Measurements from ENCODE around the gene CLP1.
A peak's percentile ranks its signal among the peaks of the same experiment; 100 is the strongest.

CLP1 gene

DNA sequence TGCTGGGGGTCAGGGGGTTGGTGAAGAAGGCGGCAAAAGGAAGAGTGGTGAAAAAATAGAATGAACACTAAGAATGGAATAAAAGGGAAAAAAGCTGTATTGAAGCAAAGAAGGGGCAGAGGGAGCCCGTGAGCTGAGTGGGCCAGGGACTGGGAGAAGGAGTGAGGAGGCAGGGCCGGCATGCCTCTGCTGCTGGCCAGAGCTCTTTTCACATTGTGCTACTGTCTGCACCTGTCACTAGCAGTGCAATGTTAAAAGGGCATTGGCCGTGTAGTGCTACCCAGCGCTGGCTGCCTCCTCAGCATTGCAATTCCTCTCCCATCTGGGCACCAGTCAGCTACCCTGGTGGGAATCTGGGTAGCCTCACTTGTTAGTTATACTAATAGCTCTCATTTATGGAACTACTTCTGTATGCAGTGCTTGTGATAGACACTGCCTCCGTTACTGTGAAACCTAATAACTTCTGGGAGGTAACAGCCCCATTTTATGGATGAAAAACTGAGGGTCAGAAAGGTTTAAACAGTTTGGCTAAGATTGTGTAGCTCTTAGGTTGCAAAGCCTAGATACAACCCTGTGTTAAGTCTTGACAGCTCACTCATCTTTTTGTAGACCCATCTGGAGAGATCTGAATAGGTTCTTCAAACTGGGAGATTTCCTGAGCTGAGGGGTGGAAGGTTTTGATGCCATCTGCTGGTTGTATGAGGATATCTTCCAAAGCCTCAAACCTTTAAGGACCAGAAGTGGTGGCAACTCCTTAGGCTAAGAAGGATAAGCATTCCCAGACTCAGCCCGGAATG lies 16.4 kb upstream of the CLP1 start:
- Histone ChIP-seq H3K27me3 (peaks cover 91% of the 10 kb centered on the region), H3K9me3 (no peaks in the 10 kb centered on the region), H3K27ac (no peak overlapping the region), H3K4me3 (ENCODE audit: low read depth in 1 of 2, low read length in 1 of 2) (no peak overlapping the region), H3K4me1 (ENCODE audit: control insufficient read depth in 1 of 2, insufficient read depth in 1 of 2, low read depth in 1 of 2, low read length in 1 of 2) (peaks cover 16 to 21% of the 10 kb centered on the region in 2 experiments), H3K36me3 (no peaks in the 10 kb centered on the region)
- TF ChIP-seq, protein P1, sequence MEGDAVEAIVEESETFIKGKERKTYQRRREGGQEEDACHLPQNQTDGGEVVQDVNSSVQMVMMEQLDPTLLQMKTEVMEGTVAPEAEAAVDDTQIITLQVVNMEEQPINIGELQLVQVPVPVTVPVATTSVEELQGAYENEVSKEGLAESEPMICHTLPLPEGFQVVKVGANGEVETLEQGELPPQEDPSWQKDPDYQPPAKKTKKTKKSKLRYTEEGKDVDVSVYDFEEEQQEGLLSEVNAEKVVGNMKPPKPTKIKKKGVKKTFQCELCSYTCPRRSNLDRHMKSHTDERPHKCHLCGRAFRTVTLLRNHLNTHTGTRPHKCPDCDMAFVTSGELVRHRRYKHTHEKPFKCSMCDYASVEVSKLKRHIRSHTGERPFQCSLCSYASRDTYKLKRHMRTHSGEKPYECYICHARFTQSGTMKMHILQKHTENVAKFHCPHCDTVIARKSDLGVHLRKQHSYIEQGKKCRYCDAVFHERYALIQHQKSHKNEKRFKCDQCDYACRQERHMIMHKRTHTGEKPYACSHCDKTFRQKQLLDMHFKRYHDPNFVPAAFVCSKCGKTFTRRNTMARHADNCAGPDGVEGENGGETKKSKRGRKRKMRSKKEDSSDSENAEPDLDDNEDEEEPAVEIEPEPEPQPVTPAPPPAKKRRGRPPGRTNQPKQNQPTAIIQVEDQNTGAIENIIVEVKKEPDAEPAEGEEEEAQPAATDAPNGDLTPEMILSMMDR (IDR thresholded peaks at IDR 0.05), result no peak

DNA sequence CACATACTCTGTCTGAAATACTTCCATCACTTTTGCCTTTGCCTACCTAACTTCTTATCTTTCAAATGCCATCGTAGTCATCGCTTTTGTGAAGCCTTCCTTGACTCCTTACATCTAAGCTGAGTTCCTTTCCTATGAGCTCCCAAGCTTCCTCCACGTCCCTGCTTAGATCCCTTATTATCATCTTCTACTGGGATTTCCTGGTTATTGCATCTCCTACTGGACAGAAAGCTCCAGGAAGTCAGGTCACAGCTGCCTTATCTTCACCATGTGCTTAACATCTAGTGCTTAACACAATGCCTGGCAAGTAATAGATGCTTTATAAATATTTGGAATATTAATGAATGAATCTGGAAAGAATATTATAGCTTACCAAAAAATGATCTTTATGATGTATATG lies 13.8 kb upstream of the CLP1 start:
- H3K4me1 ChIP-seq (ENCODE audit: control insufficient read depth in 1 of 2, insufficient read depth in 1 of 2, low read depth in 1 of 2, low read length in 1 of 2), result peaks cover 6 to 8% of the 10 kb centered on the region in 2 experiments
- no peaks in the 10 kb centered on the region for H3K9me3 ChIP-seq
- H3K27me3 ChIP-seq, result peaks cover 91% of the 10 kb centered on the region
- no peak overlapping the region for H3K27ac ChIP-seq
- TF ChIP-seq, protein P1 (IDR thresholded peaks at IDR 0.05), result no peak
- H3K4me3 ChIP-seq (ENCODE audit: low read depth in 1 of 2, low read length in 1 of 2), result no peak overlapping the region
- H3K36me3 ChIP-seq, result no peaks in the 10 kb centered on the region

DNA sequence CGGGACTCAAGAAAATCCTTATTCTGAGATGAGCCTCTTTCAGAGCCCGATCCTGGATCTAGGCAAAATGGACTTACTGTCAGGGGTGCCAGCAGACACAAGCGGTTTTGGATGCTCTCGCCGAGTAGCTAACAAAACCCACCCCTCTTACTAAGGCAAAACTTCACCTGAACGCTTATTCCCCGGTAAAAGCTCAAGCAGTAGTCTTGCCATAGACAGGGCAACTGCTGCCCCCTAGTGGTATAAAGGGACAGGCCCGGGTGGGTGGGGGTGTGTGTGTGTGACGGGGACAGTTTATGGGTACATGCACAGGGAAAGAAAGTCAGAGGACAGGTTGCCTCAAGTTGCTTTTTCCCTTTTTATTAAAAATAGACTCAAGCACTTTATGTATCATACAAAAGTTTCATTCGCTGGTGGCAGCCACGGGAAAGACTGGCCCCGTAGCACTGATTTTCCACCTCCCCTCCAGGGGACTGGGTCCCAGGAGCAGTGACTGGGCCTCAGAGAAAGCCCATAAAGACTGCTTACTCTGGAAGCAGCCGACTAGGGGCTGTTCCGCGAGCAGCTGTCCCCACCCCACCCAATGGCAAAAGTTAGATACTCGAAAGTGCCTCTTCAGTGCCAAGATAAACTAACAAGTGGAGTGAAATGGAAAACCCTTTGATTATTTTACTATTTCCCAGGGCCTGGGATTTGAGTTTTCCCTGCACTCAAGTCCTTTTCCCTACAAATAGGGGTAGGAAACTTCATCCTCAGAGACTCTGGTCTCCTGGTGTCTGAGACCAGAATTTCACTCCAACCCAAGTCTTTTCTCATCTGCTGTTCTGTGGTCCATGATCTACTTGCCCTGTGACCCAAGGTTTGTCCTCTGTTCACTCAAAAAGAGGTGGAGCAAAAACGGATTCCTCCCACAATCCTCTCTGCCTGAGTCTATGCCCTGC lies 12.5 kb upstream of the CLP1 start:
- H3K4me3 ChIP-seq (ENCODE audit: low read depth in 1 of 2, low read length in 1 of 2), result no peak overlapping the region
- H3K9me3 ChIP-seq, result no peaks in the 10 kb centered on the region
- peaks cover 91% of the 10 kb centered on the region for H3K27me3 ChIP-seq
- H3K27ac ChIP-seq, result no peak overlapping the region
- TF ChIP-seq, protein P1 (IDR thresholded peaks at IDR 0.05), result peak; percentile 80
- H3K4me1 ChIP-seq (ENCODE audit: control insufficient read depth in 1 of 2, insufficient read depth in 1 of 2, low read depth in 1 of 2, low read length in 1 of 2), result no peaks in the 10 kb centered on the region
- no peaks in the 10 kb centered on the region for H3K36me3 ChIP-seq

DNA sequence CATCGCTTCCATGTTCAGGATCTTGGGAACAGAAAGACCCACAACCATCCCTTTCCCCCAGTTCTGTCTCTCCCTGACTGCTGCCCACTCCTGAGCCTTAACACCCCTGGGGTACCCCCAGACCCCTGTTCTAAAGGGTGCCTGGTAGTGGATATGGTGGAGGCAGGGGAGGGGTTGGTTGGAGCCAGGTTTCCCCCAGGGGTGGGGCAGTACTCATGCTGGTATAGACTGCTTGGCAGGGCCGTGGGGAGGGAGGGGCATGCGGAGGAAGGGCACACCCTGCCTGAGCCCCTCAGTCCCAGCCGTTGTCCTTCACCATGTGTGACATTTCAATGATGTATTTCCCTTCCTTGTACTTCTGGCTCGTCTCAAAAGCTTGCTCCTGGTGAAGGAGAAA lies 11.9 kb upstream of the CLP1 start:
- TF ChIP-seq, protein P1 (IDR thresholded peaks at IDR 0.05), result no peak
- Histone ChIP-seq H3K4me3 (ENCODE audit: low read depth in 1 of 2, low read length in 1 of 2) (no peak overlapping the region), H3K9me3 (no peaks in the 10 kb centered on the region), H3K27ac (no peak overlapping the region), H3K36me3 (no peaks in the 10 kb centered on the region), H3K27me3 (peaks cover 91% of the 10 kb centered on the region), H3K4me1 (ENCODE audit: control insufficient read depth in 1 of 2, insufficient read depth in 1 of 2, low read depth in 1 of 2, low read length in 1 of 2) (no peaks in the 10 kb centered on the region)

DNA sequence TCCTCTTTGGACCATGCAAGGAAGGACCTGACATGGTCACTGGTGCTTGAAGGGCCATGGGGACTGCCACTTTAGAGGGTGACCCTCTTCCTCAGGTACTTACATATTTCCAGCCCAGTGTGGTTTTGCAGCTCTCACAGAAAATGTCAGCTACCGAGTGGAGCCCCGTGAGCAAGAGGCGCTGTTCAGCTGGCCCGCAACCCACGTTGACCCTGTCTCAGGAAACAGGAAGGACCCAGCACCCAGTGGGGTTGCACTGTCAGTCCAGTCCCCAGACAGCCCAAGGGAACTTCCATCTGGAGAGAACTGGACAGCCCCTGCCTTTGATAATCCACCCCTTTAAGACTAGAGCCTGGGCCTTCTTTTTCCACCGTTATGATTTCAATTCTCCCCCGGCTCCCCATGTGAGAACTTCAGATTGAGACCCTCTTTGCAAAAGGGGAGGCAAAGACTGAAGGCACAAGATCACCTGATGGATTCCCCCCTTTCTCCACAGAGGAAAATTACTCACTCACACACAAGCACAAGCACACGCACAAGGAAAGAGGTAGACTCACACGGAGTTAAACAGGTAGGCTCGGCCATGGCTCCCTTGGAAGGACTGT lies 11.3 kb upstream of the CLP1 start:
- Histone ChIP-seq H3K9me3 (no peaks in the 10 kb centered on the region), H3K36me3 (no peaks in the 10 kb centered on the region), H3K4me1 (ENCODE audit: control insufficient read depth in 1 of 2, insufficient read depth in 1 of 2, low read depth in 1 of 2, low read length in 1 of 2) (no peaks in the 10 kb centered on the region), H3K4me3 (ENCODE audit: low read depth in 1 of 2, low read length in 1 of 2) (no peak overlapping the region), H3K27ac (no peak overlapping the region), H3K27me3 (peaks cover 91% of the 10 kb centered on the region)
- TF ChIP-seq, protein P1 (IDR thresholded peaks at IDR 0.05), result no peak
